Muscle layer of colon (tissue), 2 donors: Measurements from ENCODE around the gene RBM28.

Experiments
- H3K27ac ChIP-seq: one replicate; pipeline ENCODE4 v1.7.0; 2013; ENCODE audit warnings: low read depth, mild to moderate bottlenecking, low read length, moderate library complexity
- H3K27me3 ChIP-seq, 2 donors: one replicate each; pipeline ENCODE4 v1.7.0; 2013; ENCODE audit warnings: low read length in 2 of 2, mild to moderate bottlenecking in 2 of 2; ENCODE audit not compliant: insufficient read depth in 2 of 2, control insufficient read depth in 1 of 2
- H3K36me3 ChIP-seq: one replicate; pipeline ENCODE4 v1.7.0; 2013; ENCODE audit warnings: mild to moderate bottlenecking, low read length; ENCODE audit not compliant: insufficient read depth
- H3K4me1 ChIP-seq: one replicate; pipeline ENCODE4 v1.7.0; 2013; ENCODE audit warnings: mild to moderate bottlenecking, low read length; ENCODE audit not compliant: insufficient read depth
- H3K4me3 ChIP-seq, 2 donors: one replicate each; pipeline ENCODE4 v1.7.0; 2013; ENCODE audit warnings: low read length in 2 of 2, low read depth in 1 of 2, mild to moderate bottlenecking in 1 of 2, moderate library complexity in 1 of 2
- H3K9ac ChIP-seq: one replicate; pipeline ENCODE4 v1.7.0; 2013; ENCODE audit warnings: low read length
- H3K9me3 ChIP-seq: one replicate; pipeline ENCODE4 v1.7.0; 2013; ENCODE audit warnings: mild to moderate bottlenecking, low read length
- donor health status: abdominal sarcoma.
- donor health status: Adenocarcinoma of cecum.

Gene RBM28

GRCh38 chr7:128275681-128276080 is 68.0 kb downstream of the RBM28 start:
- Histone ChIP-seq H3K9me3 (no peaks in the 10 kb centered on the region), H3K27me3 (peaks cover 0 to 9% of the 10 kb centered on the region in 2 donors), H3K4me1 (peaks cover 8% of the 10 kb centered on the region), H3K27ac (no peak overlapping the region), H3K36me3 (no peaks in the 10 kb centered on the region), H3K4me3 (no peak overlapping the region), H3K9ac (no peak overlapping the region)

GRCh38 chr7:128274884-128275603 is 68.7 kb downstream of the RBM28 start:
- Histone ChIP-seq H3K27me3 (peaks cover 0 to 10% of the 10 kb centered on the region in 2 donors), H3K9ac (no peak overlapping the region), H3K4me3 (no peak overlapping the region), H3K36me3 (no peaks in the 10 kb centered on the region), H3K27ac (no peak overlapping the region), H3K9me3 (no peaks in the 10 kb centered on the region), H3K4me1 (peaks cover 8% of the 10 kb centered on the region)

DNA sequence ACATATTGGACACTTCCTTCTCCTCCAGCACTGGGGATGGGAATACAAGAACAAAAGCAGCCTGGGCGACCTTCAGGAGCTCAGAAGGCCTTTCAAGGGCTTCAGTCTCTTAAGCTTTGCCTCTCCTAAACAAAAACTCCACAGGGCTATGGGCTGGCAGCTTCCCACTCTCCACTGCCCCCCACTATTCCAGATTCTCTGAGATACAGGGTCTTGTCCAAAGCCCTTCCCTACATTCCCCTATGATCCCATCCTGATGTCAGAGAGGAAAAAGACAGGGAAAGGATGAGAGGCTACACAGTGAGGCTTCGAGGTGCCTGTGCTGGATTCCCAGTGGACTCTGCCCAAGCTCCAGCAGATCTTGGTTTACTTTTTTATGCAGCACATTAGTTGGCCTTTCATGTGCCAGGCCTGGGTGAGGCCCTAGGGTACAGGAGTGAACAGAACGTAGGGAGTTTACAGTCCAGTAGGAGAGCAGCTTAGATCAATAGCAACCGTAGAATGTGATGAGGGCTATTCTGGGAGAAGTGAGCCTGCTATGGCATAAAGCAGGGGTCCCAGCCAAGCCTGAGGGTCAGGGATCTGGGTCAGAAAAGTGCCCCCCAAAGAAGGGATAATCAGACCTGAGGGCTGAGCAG is 69.3 kb downstream of the RBM28 start:
- no peaks in the 10 kb centered on the region for H3K9me3 ChIP-seq
- H3K4me3 ChIP-seq = no peak overlapping the region
- H3K9ac ChIP-seq = no peak overlapping the region
- H3K27ac ChIP-seq = no peak overlapping the region
- H3K36me3 ChIP-seq = no peaks in the 10 kb centered on the region
- peaks cover 8% of the 10 kb centered on the region for H3K4me1 ChIP-seq
- H3K27me3 ChIP-seq = peaks cover 0 to 10% of the 10 kb centered on the region in 2 donors

DNA sequence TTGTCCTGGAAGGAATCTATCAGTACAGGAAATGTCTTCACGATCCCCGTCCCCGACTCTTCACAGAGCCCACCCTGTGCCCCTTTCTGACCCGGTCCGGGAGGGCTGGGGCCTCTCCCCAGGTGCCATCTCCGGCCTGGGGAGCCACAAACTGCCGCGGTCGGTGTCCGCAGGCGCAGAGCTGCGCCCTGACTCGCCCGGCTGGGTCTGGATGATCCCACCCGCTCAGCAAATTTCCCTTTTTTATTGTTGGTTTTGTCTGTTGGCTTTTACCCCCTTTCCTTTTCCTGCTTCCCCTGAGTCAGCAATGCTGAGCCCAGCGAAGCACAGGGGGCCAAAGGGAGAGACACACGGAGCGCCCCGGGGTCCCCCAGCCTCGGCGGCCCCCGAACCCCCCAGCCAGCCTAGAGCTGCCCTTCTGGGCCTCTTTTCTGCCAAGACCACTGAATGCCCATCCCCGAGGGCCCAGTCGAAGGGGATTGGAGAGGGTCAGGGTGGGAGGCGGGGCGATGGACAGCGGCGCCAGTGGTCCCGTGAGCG is 71.7 kb downstream of the RBM28 start:
- H3K4me3 ChIP-seq = peak overlapping the region; percentile 21 to 23
- H3K4me1 ChIP-seq = peaks cover 20% of the 10 kb centered on the region
- no peak overlapping the region for H3K9ac ChIP-seq
- no peaks in the 10 kb centered on the region for H3K9me3 ChIP-seq
- H3K36me3 ChIP-seq = no peaks in the 10 kb centered on the region
- no peak overlapping the region for H3K27ac ChIP-seq
- H3K27me3 ChIP-seq = peaks cover 0 to 10% of the 10 kb centered on the region in 2 donors

GRCh38 chr7:128271471-128271941 is 72.2 kb downstream of the RBM28 start:
- Histone ChIP-seq H3K27me3 (peaks cover 0 to 10% of the 10 kb centered on the region in 2 donors), H3K4me1 (peaks cover 25% of the 10 kb centered on the region), H3K27ac (no peak overlapping the region), H3K9ac (no peak overlapping the region), H3K36me3 (no peaks in the 10 kb centered on the region), H3K9me3 (no peaks in the 10 kb centered on the region), H3K4me3 (peak overlapping the region; percentile 21 to 23)

- peaks cover 0 to 10% of the 10 kb centered on the region in 2 donors for H3K27me3 ChIP-seq
- no peaks in the 10 kb centered on the region for H3K9me3 ChIP-seq
- no peaks in the 10 kb centered on the region for H3K36me3 ChIP-seq
- peak overlapping the region; percentile 21 to 23 for H3K4me3 ChIP-seq
- H3K27ac ChIP-seq = no peak overlapping the region
- H3K9ac ChIP-seq = no peak overlapping the region
- peaks cover 31% of the 10 kb centered on the region for H3K4me1 ChIP-seq
These were observed 72.9 kb downstream of the RBM28 start for GRCh38 chr7:128270826-128271272.

- Histone ChIP-seq H3K9ac (no peak overlapping the region), H3K9me3 (no peaks in the 10 kb centered on the region)
These were observed 75.5 kb downstream of the RBM28 start for GRCh38 chr7:128268233-128268632.

DNA sequence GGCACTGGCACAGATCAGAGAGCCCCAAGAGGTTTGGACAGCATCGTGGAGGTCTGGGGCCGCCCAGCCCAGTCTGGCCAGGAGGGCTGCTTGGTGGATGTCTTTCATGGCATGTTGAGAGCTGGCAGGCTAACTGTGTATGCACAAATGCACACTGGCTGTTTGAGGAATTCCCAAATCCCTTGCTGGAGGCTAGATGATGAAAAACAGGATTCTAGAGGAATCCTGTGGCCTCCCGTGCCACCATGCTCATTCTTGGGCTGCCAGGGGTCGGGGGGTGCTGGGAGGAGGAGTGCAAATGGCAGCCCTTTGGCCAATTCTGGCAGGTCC is 76.1 kb downstream of the RBM28 start:
- H3K9ac ChIP-seq = no peak overlapping the region
- H3K9me3 ChIP-seq = no peaks in the 10 kb centered on the region
- peaks cover 31% of the 10 kb centered on the region for H3K4me1 ChIP-seq
- H3K27me3 ChIP-seq = peaks cover 0 to 10% of the 10 kb centered on the region in 2 donors
- no peaks in the 10 kb centered on the region for H3K36me3 ChIP-seq
- peak overlapping the region in 1 of 2 donors; percentile 59 for H3K4me3 ChIP-seq
- H3K27ac ChIP-seq = peak overlapping the region; percentile 19

More at GRCh38 chr7:128268233-128268632, 75.5 kb downstream of the RBM28 start:
- H3K27ac ChIP-seq = no peak overlapping the region
- H3K4me3 ChIP-seq = no peak overlapping the region
- peaks cover 0 to 10% of the 10 kb centered on the region in 2 donors for H3K27me3 ChIP-seq
- H3K36me3 ChIP-seq = no peaks in the 10 kb centered on the region
- H3K4me1 ChIP-seq = peaks cover 31% of the 10 kb centered on the region

DNA sequence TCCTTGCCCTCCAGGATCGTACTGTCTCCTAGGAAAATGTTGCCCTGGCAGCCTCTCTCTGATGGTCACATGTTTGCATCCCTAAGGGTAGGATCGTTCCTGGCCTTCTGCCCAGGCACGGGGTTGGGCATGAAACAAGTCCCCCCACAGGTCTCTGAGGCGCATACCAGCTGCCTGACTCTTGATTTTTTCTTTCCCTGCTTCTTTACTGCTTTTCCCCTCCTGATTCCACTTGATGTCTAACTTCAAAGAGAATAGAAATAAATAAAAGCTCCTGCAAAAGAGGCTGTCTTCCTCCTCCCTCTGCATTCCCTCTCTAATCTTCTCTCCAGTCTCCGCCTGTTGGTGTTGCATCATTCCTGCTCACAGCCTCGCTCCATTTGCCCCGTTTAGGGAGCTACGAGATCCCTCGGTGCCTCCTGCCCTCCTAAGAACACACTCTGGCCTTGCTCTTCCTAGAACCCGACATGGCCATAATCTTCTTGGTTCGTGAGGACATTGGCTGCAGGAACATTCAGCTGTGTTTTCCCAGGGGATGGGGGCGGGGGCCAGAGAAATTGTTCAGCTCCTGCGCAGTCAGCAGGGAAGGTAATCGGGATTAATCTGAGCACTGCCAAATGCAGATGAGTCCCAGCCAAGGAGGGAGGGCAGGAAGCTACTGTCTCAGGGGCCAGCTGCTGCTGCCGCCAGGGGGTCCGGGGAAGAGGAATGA is 76.7 kb downstream of the RBM28 start:
- Histone ChIP-seq H3K27ac (peak overlapping the region; percentile 19), H3K4me1 (peaks cover 31% of the 10 kb centered on the region), H3K36me3 (no peaks in the 10 kb centered on the region), H3K27me3 (peaks cover 0 to 10% of the 10 kb centered on the region in 2 donors), H3K9ac (no peak overlapping the region), H3K9me3 (no peaks in the 10 kb centered on the region), H3K4me3 (peak overlapping the region in 1 of 2 donors; percentile 59)

DNA sequence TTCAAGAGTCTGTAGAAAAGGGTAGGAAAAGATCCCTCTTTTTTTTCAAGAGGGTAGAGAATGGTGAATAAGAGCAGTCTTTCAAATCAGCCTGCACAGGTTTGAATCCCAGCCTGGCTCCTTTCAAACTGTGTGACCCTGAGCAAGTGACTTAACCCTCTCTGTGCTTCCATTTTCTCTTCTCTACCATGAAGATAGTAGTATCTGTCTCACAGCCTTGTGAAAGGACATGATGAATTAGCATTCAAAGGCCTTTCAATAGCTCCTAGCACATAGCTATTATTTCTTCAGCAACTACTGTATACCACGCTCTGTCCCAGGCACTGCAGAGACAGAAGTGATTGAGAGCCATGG is 77.2 kb downstream of the RBM28 start:
- Histone ChIP-seq H3K9me3 (no peaks in the 10 kb centered on the region), H3K27me3 (peaks cover 0 to 9% of the 10 kb centered on the region in 2 donors), H3K4me1 (peaks cover 31% of the 10 kb centered on the region), H3K27ac (peak overlapping the region; percentile 19), H3K36me3 (no peaks in the 10 kb centered on the region), H3K4me3 (peak overlapping the region in 1 of 2 donors; percentile 59), H3K9ac (no peak overlapping the region)

DNA sequence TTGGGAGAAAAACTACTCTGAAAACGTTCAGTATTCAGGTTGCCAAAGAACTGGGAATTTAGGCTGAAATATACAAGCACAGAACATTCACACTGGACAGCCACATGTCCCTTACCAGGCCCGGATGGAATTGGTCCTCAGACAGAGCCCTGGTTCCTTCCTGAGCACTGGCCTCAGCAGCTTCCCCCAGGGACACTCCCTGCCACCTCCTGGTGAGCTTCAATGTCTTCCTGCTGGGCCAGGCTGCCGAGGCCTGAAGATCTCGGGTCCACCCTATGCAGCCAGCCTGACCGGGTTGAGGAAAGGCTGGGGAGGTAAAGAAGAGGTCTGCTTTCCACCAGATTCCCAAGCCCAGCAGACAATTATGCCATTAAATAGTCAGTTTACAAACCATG is 77.8 kb downstream of the RBM28 start:
- Histone ChIP-seq H3K27me3 (peaks cover 0 to 3% of the 10 kb centered on the region in 2 donors), H3K9ac (no peak overlapping the region), H3K9me3 (no peaks in the 10 kb centered on the region), H3K27ac (no peak overlapping the region), H3K4me3 (no peak overlapping the region), H3K36me3 (no peaks in the 10 kb centered on the region), H3K4me1 (peaks cover 25% of the 10 kb centered on the region)
